PC-9 (cell line): Measurements from ENCODE around the gene POLD2. TPM values are rescaled to one million over a fixed set of nuclear protein-coding genes. Genes with fewer than 3 reads are reported as not detected.

Experiments used
- BruUV-seq: library from RNA; stranded (reverse); fragments of 400-500 nt; replicated peaks from 2 replicates; lab custom pipeline; 2021; lab: Mats Ljungman, UMichigan
- CTCF ChIA-PET: fragments of 300-600 bp; sonication (Branson Sonifier 250); formaldehyde crosslinking; loops from one replicate; lab custom pipeline; 2022; ENCODE audit warnings: antibody characterized with exemption; lab: Charles Lee
- POLR2A ChIA-PET: fragments of 300-600 bp; sonication (Branson Sonifier 250); formaldehyde crosslinking; loops from one replicate; lab custom pipeline; 2022; ENCODE audit warnings: antibody characterized with exemption; ENCODE audit not compliant: unreplicated experiment; lab: Charles Lee
- DNase-seq, 2 experiments: peaks; one replicate each; pipeline versions ENCODE4 v3.0.0 to v3.0.0-alpha.2; 2015 to 2022; ENCODE audit warnings: mixed read lengths in 1 of 2
- H2AFZ ChIP-seq: fragments of 200-600 bp; sonication (generic); 2 replicates; pipeline ENCODE4 v1.8.1; 2017; ENCODE audit warnings: antibody characterized with exemption
- H3F3A ChIP-seq: fragments of 200-600 bp; sonication (generic); 2 replicates; pipeline ENCODE4 v1.8.1; 2017; ENCODE audit warnings: antibody characterized with exemption, mild to moderate bottlenecking, low read depth; ENCODE audit not compliant: insufficient read depth
- H3K27ac ChIP-seq: fragments of 200-600 bp; sonication (generic); 2 replicates; pipeline ENCODE4 v1.6.1; 2016; ENCODE audit warnings: mixed run types
- H3K27me3 ChIP-seq: fragments of 200-600 bp; sonication (generic); 2 replicates; pipeline ENCODE4 v1.6.1; 2016; ENCODE audit warnings: low read depth, mixed run types; ENCODE audit not compliant: insufficient read depth
- H3K36me3 ChIP-seq: fragments of 200-600 bp; sonication (generic); 2 replicates; pipeline ENCODE4 v1.6.1; 2016; ENCODE audit warnings: low read depth, mixed run types
- H3K4me1 ChIP-seq: fragments of 200-600 bp; sonication (generic); replicated peaks from 2 replicates; pipeline ENCODE4 v1.6.1; 2016; ENCODE audit warnings: mixed run types; ENCODE audit not compliant: insufficient read depth
- H3K4me2 ChIP-seq: fragments of 200-600 bp; sonication (generic); 2 replicates; pipeline ENCODE4 v1.6.1; 2017; ENCODE audit warnings: mixed run types
- H3K4me3 ChIP-seq: fragments of 200-600 bp; sonication (generic); 2 replicates; pipeline ENCODE4 v1.6.1; 2016; ENCODE audit warnings: mixed run types
- H3K79me2 ChIP-seq: fragments of 200-600 bp; sonication (generic); 2 replicates; pipeline ENCODE4 v1.6.1; 2017; ENCODE audit warnings: low read depth, mixed run types
- H3K9me2 ChIP-seq: fragments of 200-600 bp; sonication (generic); 2 replicates; pipeline ENCODE4 v1.8.1; 2017; ENCODE audit warnings: mild to moderate bottlenecking; ENCODE audit not compliant: insufficient read depth
- H3K9me3 ChIP-seq: fragments of 200-600 bp; sonication (generic); 2 replicates; pipeline ENCODE4 v1.8.1; 2016; ENCODE audit warnings: low read depth; ENCODE audit not compliant: insufficient read depth
- H4K20me1 ChIP-seq: fragments of 200-600 bp; sonication (generic); 2 replicates; pipeline ENCODE4 v1.8.1; 2017; ENCODE audit not compliant: insufficient read depth
- CTCF ChIP-seq: fragments of 200-600 bp; sonication (generic); conservative IDR thresholded peaks from 2 replicates; pipeline ENCODE4 v1.6.1; 2017; ENCODE audit warnings: mixed run types, antibody characterized with exemption, mild to moderate bottlenecking, moderate library complexity
- EZH2 ChIP-seq: fragments of 200-600 bp; sonication (generic); IDR thresholded peaks from 2 replicates; pipeline ENCODE4 v1.8.0; 2017; ENCODE audit warnings: antibody characterized with exemption, low read depth
- intact Hi-C: fragments of 100-400 bp; cut with micrococcal nuclease; formaldehyde crosslinking; loops from one replicate; pipeline ENCODE4 v1.10.0; 2022; ENCODE audit not compliant: unreplicated experiment
- total RNA-seq: library from RNA; stranded (reverse); gene quantifications from 2 replicates; pipeline ENCODE4 v1.2.3, GENCODE V29; 2021

POLD2 gene
- total RNA-seq, 1 experiment from 2014 or later, result 249 TPM

GRCh38 chr7:44156453-44157010 is 33.2 kb upstream of the POLD2 start:
- TF ChIP-seq CTCF, result no peak
- no peak for TF ChIP-seq EZH2
- no peak overlapping the region for H3K4me2 ChIP-seq
- BruUV-seq, result no TSS peak
- no peaks in the 10 kb centered on the region for H4K20me1 ChIP-seq
- no peak overlapping the region for H3K27ac ChIP-seq
- no peaks in the 10 kb centered on the region for H3K27me3 ChIP-seq
- no peak for DNase-seq
- H3F3A ChIP-seq, result no peaks in the 10 kb centered on the region
- no peaks in the 10 kb centered on the region for H3K9me3 ChIP-seq
- no peaks in the 10 kb centered on the region for H3K79me2 ChIP-seq
- intact Hi-C loops, result no loop called here
- ChIA-PET CTCF (no interaction called here), POLR2A (interaction anchor here (0.6 kb wide), 1 partner anchor 24 kb away, joined by 4 read pairs; no protein-coding TSS in a partner anchor)
- H3K4me3 ChIP-seq, result no peak overlapping the region
- no peaks in the 10 kb centered on the region for H3K4me1 ChIP-seq
- H3K36me3 ChIP-seq, result no peaks in the 10 kb centered on the region
- no peaks in the 10 kb centered on the region for H3K9me2 ChIP-seq
- H2AFZ ChIP-seq, result no peak overlapping the region

DNA sequence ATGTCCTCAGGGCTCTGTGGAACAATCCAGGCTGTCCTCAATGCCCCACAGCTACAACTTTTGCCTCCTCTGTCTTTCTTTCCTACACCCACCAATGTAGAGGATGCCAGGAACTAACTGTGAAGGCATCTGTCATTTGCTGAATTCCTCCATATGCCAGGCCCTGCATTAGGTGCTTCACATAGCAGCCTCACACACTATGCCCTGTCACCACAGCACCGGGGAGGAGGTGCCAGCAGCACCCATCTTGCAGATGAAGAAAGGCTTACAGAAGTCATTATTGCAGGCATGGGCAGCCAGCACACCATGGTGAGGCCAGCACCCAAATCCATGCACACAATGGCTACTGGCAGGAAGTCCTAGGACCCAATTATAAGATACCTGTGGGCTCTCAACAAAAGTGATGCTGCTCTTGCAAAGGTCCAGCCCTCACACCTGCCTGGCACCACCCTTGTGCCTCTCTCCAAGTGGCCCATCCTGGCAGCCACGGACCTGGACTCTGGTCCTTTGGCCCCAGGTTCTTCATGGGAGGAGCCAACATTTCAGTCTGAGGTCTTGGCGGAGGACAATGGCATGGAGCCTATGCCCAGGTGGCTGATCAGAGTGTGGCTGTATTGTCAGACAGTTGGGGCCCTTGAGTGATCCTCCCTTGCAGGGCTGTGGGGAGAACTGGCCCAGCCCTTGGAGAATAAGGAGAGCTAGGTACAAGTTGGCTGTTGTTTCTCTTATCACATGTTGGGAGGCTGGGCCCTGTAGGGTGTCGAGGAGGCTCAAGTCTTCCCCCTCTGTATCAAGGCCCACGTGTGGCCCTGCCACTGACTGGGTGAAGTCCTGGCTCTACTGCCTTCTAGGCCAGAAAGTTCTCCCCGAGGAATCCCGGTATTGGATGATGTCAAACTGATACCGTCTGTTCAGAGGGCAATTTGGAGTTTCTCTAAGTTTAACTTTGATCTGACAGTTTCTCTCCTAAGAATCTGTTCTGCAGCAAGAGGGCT is 32.1 kb upstream of the POLD2 start:
- Histone ChIP-seq H3K36me3 (no peaks in the 10 kb centered on the region), H3K27ac (no peak overlapping the region), H3K4me2 (no peak overlapping the region), H3F3A (no peaks in the 10 kb centered on the region), H3K79me2 (no peaks in the 10 kb centered on the region), H3K4me3 (no peak overlapping the region), H3K9me3 (no peaks in the 10 kb centered on the region), H3K9me2 (no peaks in the 10 kb centered on the region), H3K27me3 (no peaks in the 10 kb centered on the region), H3K4me1 (peaks cover 6% of the 10 kb centered on the region), H2AFZ (no peak overlapping the region), H4K20me1 (no peaks in the 10 kb centered on the region)
- no peak for DNase-seq
- no peak for TF ChIP-seq CTCF
- TF ChIP-seq EZH2, result no peak
- POLR2A ChIA-PET, result interaction anchor here (0.6 to 0.7 kb wide), 2 partner anchors 23 to 82 kb away, joined by 4 read pairs; no protein-coding TSS in a partner anchor
- BruUV-seq, result no TSS peak
- CTCF ChIA-PET, result no interaction called here
- intact Hi-C loops, result no loop called here

- H3K27me3 ChIP-seq, result no peaks in the 10 kb centered on the region
- BruUV-seq, result no TSS peak
- peak in 1 of 2 experiments; percentile 62 for DNase-seq
- H3K4me1 ChIP-seq, result peaks cover 14% of the 10 kb centered on the region
- ChIA-PET CTCF (no interaction called here), POLR2A (interaction anchor here (0.7 kb wide), 1 partner anchor 81 kb away, joined by 4 read pairs; no protein-coding TSS in a partner anchor)
- H3K79me2 ChIP-seq, result no peaks in the 10 kb centered on the region
- H3F3A ChIP-seq, result no peaks in the 10 kb centered on the region
- no peak overlapping the region for H3K4me2 ChIP-seq
- intact Hi-C loops, result no loop called here
- H3K27ac ChIP-seq, result no peak overlapping the region
- H3K36me3 ChIP-seq, result no peaks in the 10 kb centered on the region
- H4K20me1 ChIP-seq, result no peaks in the 10 kb centered on the region
- no peak overlapping the region for H2AFZ ChIP-seq
- TF ChIP-seq CTCF (no peak), EZH2 (no peak)
- H3K9me2 ChIP-seq, result no peaks in the 10 kb centered on the region
- no peaks in the 10 kb centered on the region for H3K9me3 ChIP-seq
- no peak overlapping the region for H3K4me3 ChIP-seq
These were observed 31.4 kb upstream of the POLD2 start for GRCh38 chr7:44154703-44155102.
